PC-3 (cell line): ENCODE results near the gene C5orf47. TPM values are rescaled to one million over a fixed set of nuclear protein-coding genes. Genes with fewer than 3 reads are reported as not detected.

Experiments used
- ATAC-seq: fragments of 200-7000 bp; cut with Tn5 transposase; 2 replicates; pipeline ENCODE4 v1.9.1; 2020; ENCODE audit warnings: mild to moderate bottlenecking, moderate library complexity
- BruUV-seq: library from RNA; stranded (reverse); fragments of 400-500 nt; replicated peaks from 2 replicates; lab custom pipeline; 2021; lab: Mats Ljungman, UMichigan
- CTCF ChIA-PET: fragments of 300-600 bp; sonication (Branson Sonifier 250); formaldehyde crosslinking; loops from one replicate; lab custom pipeline; 2022; ENCODE audit warnings: antibody characterized with exemption; lab: Charles Lee
- POLR2A ChIA-PET: fragments of 300-600 bp; sonication (Branson Sonifier 250); formaldehyde crosslinking; loops from one replicate; lab custom pipeline; 2022; ENCODE audit warnings: antibody characterized with exemption; ENCODE audit not compliant: unreplicated experiment; lab: Charles Lee
- DNase-seq: peaks from one replicate; pipeline ENCODE4 v3.0.0-alpha.2; 2015
- H2AFZ ChIP-seq: fragments of 300-600 bp; sonication (generic); 2 replicates; pipeline ENCODE4 v1.6.0; 2016; ENCODE audit warnings: antibody characterized with exemption, low read length
- H3F3A ChIP-seq: fragments of 300-600 bp; sonication (generic); one replicate; pipeline ENCODE4 v1.6.0; 2017; ENCODE audit warnings: antibody characterized with exemption, low read length, control low read depth, mild to moderate bottlenecking; ENCODE audit not compliant: unreplicated experiment
- H3K27ac ChIP-seq: fragments of 300-600 bp; sonication (generic); 2 replicates; pipeline ENCODE4 v1.5.1; 2016; ENCODE audit warnings: mild to moderate bottlenecking, low read length
- H3K27me3 ChIP-seq: fragments of 300-600 bp; sonication (generic); 2 replicates; pipeline ENCODE4 v1.6.1; 2016; ENCODE audit warnings: low read length, mixed read lengths
- H3K36me3 ChIP-seq: fragments of 300-600 bp; sonication (generic); 2 replicates; pipeline ENCODE4 v1.6.1; 2016; ENCODE audit warnings: low read depth, mixed run types, low read length, mixed read lengths
- H3K4me1 ChIP-seq: fragments of 300-600 bp; sonication (generic); 2 replicates; pipeline ENCODE4 v1.5.1; 2016; ENCODE audit warnings: low read length; ENCODE audit not compliant: insufficient read depth
- H3K4me2 ChIP-seq: fragments of 300-600 bp; sonication (generic); 2 replicates; pipeline ENCODE4 v1.6.0; 2016; ENCODE audit warnings: low read length
- H3K4me3 ChIP-seq: fragments of 300-600 bp; sonication (generic); 2 replicates; pipeline ENCODE4 v1.5.1; 2016; ENCODE audit warnings: mild to moderate bottlenecking, low read length, mixed read lengths
- H3K79me2 ChIP-seq: fragments of 300-600 bp; sonication (generic); 2 replicates; pipeline ENCODE4 v1.6.1; 2017; ENCODE audit warnings: low read length, mixed read lengths
- H3K9ac ChIP-seq: fragments of 300-600 bp; sonication (generic); 2 replicates; pipeline ENCODE4 v1.6.0; 2016; ENCODE audit warnings: mild to moderate bottlenecking, low read length
- H3K9me2 ChIP-seq: fragments of 300-600 bp; sonication (generic); replicated peaks from 2 replicates; pipeline ENCODE4 v1.6.1; 2016; ENCODE audit warnings: mixed run types, low read length, mixed read lengths
- H3K9me3 ChIP-seq: fragments of 300-600 bp; sonication (generic); 2 replicates; pipeline ENCODE4 v1.6.1; 2016; ENCODE audit warnings: low read length, mixed read lengths
- H4K20me1 ChIP-seq: fragments of 300-600 bp; sonication (generic); 2 replicates; pipeline ENCODE4 v1.6.1; 2016; ENCODE audit warnings: low read length, mixed read lengths
- EZH2 ChIP-seq: fragments of 300-600 bp; sonication (generic); IDR thresholded peaks from one replicate; pipeline ENCODE4 v1.6.1; 2017; ENCODE audit warnings: antibody characterized with exemption, mild to moderate bottlenecking, low read length; ENCODE audit not compliant: unreplicated experiment
- EZH2phosphoT487 ChIP-seq: fragments of 300-600 bp; sonication (generic); IDR thresholded peaks from 2 replicates; pipeline ENCODE4 v1.6.1; 2018; ENCODE audit warnings: mild to moderate bottlenecking, antibody characterized with exemption, low read length, borderline replicate concordance
- intact Hi-C: fragments of 100-400 bp; cut with micrococcal nuclease; formaldehyde crosslinking; loops from 2 replicates; pipeline ENCODE4 v1.9.0; 2023
- total RNA-seq: library from RNA; depleted of rRNA; stranded (reverse); fragments of >200 nt; gene quantifications from 2 replicates; pipeline ENCODE4 v1.2.3, GENCODE V29; 2014; rRNA removed
- TF ChIP-seq, protein P1 (sequence below): fragments of 300-600 bp; sonication (generic); conservative IDR thresholded peaks from 2 replicates; pipeline ENCODE4 v1.5.1; 2017; ENCODE audit warnings: antibody characterized with exemption, low read depth, mild to moderate bottlenecking, low read length

The C5orf47 gene
- total RNA-seq, 1 experiment from 2014 or later: not detected

DNA sequence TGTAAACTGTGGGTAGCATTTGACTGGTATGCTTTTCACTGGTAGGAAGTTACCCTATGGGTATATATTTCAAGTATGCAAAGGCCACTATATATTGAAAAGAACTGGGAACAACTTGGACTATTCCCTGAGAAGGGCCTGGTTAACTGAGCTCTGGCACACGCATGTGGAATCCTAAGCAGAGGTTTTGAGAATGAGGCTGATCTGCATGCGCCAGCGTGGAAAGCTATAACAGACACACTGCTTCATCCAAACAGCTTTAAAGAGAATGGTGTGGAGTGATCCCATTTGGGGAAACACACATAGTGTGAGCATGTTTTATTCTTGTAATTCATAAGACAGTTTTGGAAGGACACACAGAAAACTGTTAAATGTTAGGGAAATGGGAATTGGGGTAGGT, 64.9 kb downstream of the C5orf47 start:
- ChIA-PET POLR2A (no interaction called here), CTCF (no interaction called here)
- peaks cover 30% of the 10 kb centered on the region; the same call in 1 of the 2 replicates for H3K27me3 ChIP-seq
- H3K4me3 ChIP-seq: no peak overlapping the region
- H3K9ac ChIP-seq: no peak overlapping the region
- TF ChIP-seq, protein P1, sequence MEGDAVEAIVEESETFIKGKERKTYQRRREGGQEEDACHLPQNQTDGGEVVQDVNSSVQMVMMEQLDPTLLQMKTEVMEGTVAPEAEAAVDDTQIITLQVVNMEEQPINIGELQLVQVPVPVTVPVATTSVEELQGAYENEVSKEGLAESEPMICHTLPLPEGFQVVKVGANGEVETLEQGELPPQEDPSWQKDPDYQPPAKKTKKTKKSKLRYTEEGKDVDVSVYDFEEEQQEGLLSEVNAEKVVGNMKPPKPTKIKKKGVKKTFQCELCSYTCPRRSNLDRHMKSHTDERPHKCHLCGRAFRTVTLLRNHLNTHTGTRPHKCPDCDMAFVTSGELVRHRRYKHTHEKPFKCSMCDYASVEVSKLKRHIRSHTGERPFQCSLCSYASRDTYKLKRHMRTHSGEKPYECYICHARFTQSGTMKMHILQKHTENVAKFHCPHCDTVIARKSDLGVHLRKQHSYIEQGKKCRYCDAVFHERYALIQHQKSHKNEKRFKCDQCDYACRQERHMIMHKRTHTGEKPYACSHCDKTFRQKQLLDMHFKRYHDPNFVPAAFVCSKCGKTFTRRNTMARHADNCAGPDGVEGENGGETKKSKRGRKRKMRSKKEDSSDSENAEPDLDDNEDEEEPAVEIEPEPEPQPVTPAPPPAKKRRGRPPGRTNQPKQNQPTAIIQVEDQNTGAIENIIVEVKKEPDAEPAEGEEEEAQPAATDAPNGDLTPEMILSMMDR: no peak
- TF ChIP-seq EZH2 (no peak), EZH2phosphoT487 (no peak)
- no peaks in the 10 kb centered on the region for H3K79me2 ChIP-seq
- intact Hi-C loops: no loop called here
- H4K20me1 ChIP-seq: no peaks in the 10 kb centered on the region
- no peaks in the 10 kb centered on the region for H3K9me3 ChIP-seq
- H3K9me2 ChIP-seq: no peaks in the 10 kb centered on the region
- no peaks in the 10 kb centered on the region for H3F3A ChIP-seq
- H3K27ac ChIP-seq: no peak overlapping the region
- no TSS peak for BruUV-seq
- DNase-seq (no peak), ATAC-seq (no peak)
- no peak overlapping the region for H3K4me2 ChIP-seq
- no peaks in the 10 kb centered on the region for H3K4me1 ChIP-seq
- no peaks in the 10 kb centered on the region for H3K36me3 ChIP-seq
- H2AFZ ChIP-seq: no peak overlapping the region

Other genes starting within 250 kb of the C5orf47 start
- 26.2 and 37.0 TPM in 2 replicates for gene CPEB4, start 100.8 kb upstream of the C5orf47 start, total RNA-seq
- 0.07 TPM in 1 of 2 replicates, not detected in the other for gene NSG2, start 56.5 kb downstream of the C5orf47 start, total RNA-seq